Measurements from ENCODE around the gene NHSL2.

Gene NHSL2

GRCh38 chrX:72182924-72183323, 272.3 kb downstream of the NHSL2 start:
- DNase-seq (ENCODE audit: low spot score), result no peak

- no peak for DNase-seq (ENCODE audit: low spot score)
Observed at GRCh38 chrX:72201836-72202536, 291.3 kb downstream of the NHSL2 start.

All from cerebellar cortex (tissue), 1 donor.